Ishikawa (cell line): ENCODE data around the gene MN1.

Experiments used
- CEBPB ChIP-seq: IDR thresholded peaks from 2 replicates; pipeline ENCODE4 v1.6.1; 2012
- CREB1 ChIP-seq: IDR thresholded peaks from 2 replicates; pipeline ENCODE4 v1.6.1; 2012; ENCODE audit warnings: low read depth
- EGR1 ChIP-seq: IDR thresholded peaks from 2 replicates; pipeline ENCODE4 v1.6.1; 2012
- EP300 ChIP-seq: IDR thresholded peaks from 2 replicates; pipeline ENCODE4 v1.6.1; 2012; ENCODE audit warnings: borderline replicate concordance
- FOXM1 ChIP-seq: IDR thresholded peaks from 2 replicates; pipeline ENCODE4 v1.6.1; 2012; ENCODE audit warnings: low read depth, borderline replicate concordance
- NFIC ChIP-seq: IDR thresholded peaks from 2 replicates; pipeline ENCODE4 v1.6.1; 2012
- RAD21 ChIP-seq: IDR thresholded peaks from 2 replicates; pipeline ENCODE4 v1.6.1; 2012; ENCODE audit warnings: low read depth
- REST ChIP-seq: IDR thresholded peaks from 2 replicates; pipeline ENCODE4 v1.6.1; 2012; ENCODE audit warnings: low read depth, mild to moderate bottlenecking
- TAF1 ChIP-seq: IDR thresholded peaks from 2 replicates; pipeline ENCODE4 v1.6.1; 2012; ENCODE audit warnings: low read depth, mild to moderate bottlenecking
- TCF12 ChIP-seq: IDR thresholded peaks from 2 replicates; pipeline ENCODE4 v1.6.1; 2012; ENCODE audit warnings: low read depth
- TEAD4 ChIP-seq: IDR thresholded peaks from 2 replicates; pipeline ENCODE4 v1.6.1; 2012
- USF1 ChIP-seq: IDR thresholded peaks from 2 replicates; pipeline ENCODE4 v1.6.1; 2012
- YY1 ChIP-seq: IDR thresholded peaks from 2 replicates; pipeline ENCODE4 v1.6.1; 2012; ENCODE audit warnings: low read depth
- ZBTB7A ChIP-seq: IDR thresholded peaks from 2 replicates; pipeline ENCODE4 v1.6.1; 2012; ENCODE audit warnings: low read depth
- TF ChIP-seq, protein P1 (sequence below): IDR thresholded peaks from 2 replicates; pipeline ENCODE4 v1.6.1; 2012

MN1 gene

GRCh38 chr22:27784120-27784475 is 17.5 kb downstream of the MN1 start:
- TF ChIP-seq TEAD4 (no peak), RAD21 (no peak), FOXM1 (no peak), NFIC (no peak), ZBTB7A (no peak)
- TF ChIP-seq, protein P1, sequence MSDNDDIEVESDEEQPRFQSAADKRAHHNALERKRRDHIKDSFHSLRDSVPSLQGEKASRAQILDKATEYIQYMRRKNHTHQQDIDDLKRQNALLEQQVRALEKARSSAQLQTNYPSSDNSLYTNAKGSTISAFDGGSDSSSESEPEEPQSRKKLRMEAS, result no peak

GRCh38 chr22:27783436-27784119 is 18.0 kb downstream of the MN1 start:
- TF ChIP-seq TCF12, result no peak
- TF ChIP-seq NFIC, result no peak
- TF ChIP-seq CEBPB, result no peak
- TF ChIP-seq TAF1, result no peak
- no peak for TF ChIP-seq USF1
- TF ChIP-seq RAD21, result no peak
- no peak for TF ChIP-seq EGR1
- TF ChIP-seq REST, result no peak
- no peak for TF ChIP-seq YY1
- TF ChIP-seq EP300, result no peak
- no peak for TF ChIP-seq TEAD4
- TF ChIP-seq FOXM1, result no peak
- TF ChIP-seq ZBTB7A, result no peak
- TF ChIP-seq, protein P1, result no peak
- TF ChIP-seq CREB1, result no peak

DNA sequence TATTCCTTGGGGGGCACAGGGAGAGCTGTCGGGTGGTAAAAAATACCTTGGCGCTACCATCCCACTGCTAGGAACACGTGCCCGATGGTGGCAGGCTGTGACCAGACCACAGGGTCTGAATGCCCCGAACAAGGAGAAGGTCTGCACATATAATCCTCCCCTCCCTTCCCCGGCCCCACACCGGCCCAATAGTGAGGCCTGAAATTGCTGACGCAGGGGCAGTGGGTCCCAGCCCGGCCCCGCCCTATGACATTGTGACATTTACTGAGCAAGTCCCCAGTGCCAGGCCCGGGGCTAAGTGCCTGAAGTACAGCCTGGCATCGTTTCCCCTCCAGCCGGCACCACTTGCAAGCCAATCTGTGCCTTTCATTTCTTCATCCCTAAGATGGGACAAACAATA is 19.5 kb downstream of the MN1 start:
- TF ChIP-seq RAD21 (no peak), CEBPB (no peak), YY1 (no peak), USF1 (no peak)

DNA sequence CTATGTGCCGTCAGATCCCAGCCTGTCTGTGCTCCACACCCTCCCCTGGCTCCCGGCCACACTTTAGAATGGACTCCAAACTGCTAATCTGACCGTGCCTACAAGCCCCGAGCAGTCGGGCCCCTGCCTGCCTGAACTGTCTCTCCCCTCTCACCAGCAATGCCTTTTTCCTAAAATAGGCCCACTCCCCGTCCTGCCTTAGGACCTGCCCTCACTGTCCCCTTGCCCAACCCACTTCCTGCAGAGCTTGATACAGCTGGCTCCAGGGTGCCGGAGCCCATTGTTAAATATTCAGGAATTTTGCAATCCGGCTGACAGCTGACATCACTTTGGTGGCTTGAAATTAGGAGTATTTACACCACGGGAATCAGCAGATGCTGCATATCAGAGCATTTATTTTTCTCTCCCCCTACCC is 21.4 kb downstream of the MN1 start:
- TF ChIP-seq RAD21 (no peak), CEBPB (peak; percentile 49)

GRCh38 chr22:27779643-27780042 is 21.9 kb downstream of the MN1 start:
- no peak for TF ChIP-seq TAF1
- TF ChIP-seq, protein P1, result no peak
- TF ChIP-seq USF1, result no peak
- no peak for TF ChIP-seq TCF12
- no peak for TF ChIP-seq CREB1
- no peak for TF ChIP-seq ZBTB7A
- no peak for TF ChIP-seq EGR1

GRCh38 chr22:27778294-27779090 is 23.1 kb downstream of the MN1 start:
- TF ChIP-seq FOXM1 (no peak), TEAD4 (no peak), REST (no peak)
- TF ChIP-seq, protein P1, result no peak
